ENCODE measurements around the gene TEAD1.

- TF ChIP-seq, protein P1, sequence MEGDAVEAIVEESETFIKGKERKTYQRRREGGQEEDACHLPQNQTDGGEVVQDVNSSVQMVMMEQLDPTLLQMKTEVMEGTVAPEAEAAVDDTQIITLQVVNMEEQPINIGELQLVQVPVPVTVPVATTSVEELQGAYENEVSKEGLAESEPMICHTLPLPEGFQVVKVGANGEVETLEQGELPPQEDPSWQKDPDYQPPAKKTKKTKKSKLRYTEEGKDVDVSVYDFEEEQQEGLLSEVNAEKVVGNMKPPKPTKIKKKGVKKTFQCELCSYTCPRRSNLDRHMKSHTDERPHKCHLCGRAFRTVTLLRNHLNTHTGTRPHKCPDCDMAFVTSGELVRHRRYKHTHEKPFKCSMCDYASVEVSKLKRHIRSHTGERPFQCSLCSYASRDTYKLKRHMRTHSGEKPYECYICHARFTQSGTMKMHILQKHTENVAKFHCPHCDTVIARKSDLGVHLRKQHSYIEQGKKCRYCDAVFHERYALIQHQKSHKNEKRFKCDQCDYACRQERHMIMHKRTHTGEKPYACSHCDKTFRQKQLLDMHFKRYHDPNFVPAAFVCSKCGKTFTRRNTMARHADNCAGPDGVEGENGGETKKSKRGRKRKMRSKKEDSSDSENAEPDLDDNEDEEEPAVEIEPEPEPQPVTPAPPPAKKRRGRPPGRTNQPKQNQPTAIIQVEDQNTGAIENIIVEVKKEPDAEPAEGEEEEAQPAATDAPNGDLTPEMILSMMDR (conservative IDR thresholded peaks at IDR 0.05; ENCODE audit: low read depth in 2 of 2): no peak
- no peak for TF ChIP-seq EZH2 (IDR thresholded peaks at IDR 0.05; ENCODE audit: low read depth, unreplicated experiment)
- no peak for TF ChIP-seq ZNF114 (CRISPR knock-in tag; IDR thresholded peaks at IDR 0.05)
- no peak for TF ChIP-seq REST (IDR thresholded peaks at IDR 0.05; ENCODE audit: unreplicated experiment)
- TF ChIP-seq POLR2AphosphoS5 (IDR thresholded peaks at IDR 0.05; ENCODE audit: low read depth): no peak
- TF ChIP-seq STAT1 (IDR thresholded peaks at IDR 0.05; ENCODE audit: unreplicated experiment): no peak
Measured at GRCh38 chr11:12695221-12695794, 21.1 kb downstream of the TEAD1 start.
